ENCODE data around the gene TBL1XR1. TPM values are rescaled to one million over a fixed set of nuclear protein-coding genes. Genes with fewer than 3 reads are reported as not detected.
A peak's percentile ranks its signal among the peaks of the same experiment; 100 is the strongest.
"Not testable (repeated sequence)": the region's sequence is repeated elsewhere in the genome, so short reads cannot be mapped to it uniquely, and the experiment has no call there.

Gene TBL1XR1
- total RNA-seq, 1 donor from 2014 or later: 203 TPM

DNA sequence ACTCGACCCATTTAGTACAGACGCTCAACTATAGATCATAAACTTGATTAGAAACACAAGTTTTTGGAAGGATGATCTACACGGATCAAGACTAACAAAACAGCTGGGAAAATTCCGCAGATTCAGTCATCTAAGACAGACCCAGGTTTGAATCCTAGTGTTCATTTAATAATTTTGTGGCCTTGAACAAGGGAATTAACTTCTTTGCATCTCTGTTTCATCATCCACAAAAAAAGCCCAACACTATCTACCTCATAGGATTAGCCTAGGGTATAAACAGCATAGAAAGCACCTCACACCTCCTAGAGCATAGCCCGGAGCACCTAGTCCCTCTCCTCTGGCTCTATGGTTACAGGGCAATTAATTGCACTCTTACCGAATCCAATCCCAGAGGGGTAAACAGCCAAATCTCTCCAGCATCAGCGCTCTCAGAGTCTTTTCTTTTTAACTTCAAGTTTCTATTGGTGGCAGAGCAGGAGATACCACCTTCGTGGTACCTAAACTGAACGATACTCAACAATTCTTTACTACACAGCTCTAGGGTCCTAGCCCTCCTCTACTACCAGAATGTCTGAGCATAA is 3.5 kb downstream of the TBL1XR1 start:
- TF ChIP-seq, protein P1, sequence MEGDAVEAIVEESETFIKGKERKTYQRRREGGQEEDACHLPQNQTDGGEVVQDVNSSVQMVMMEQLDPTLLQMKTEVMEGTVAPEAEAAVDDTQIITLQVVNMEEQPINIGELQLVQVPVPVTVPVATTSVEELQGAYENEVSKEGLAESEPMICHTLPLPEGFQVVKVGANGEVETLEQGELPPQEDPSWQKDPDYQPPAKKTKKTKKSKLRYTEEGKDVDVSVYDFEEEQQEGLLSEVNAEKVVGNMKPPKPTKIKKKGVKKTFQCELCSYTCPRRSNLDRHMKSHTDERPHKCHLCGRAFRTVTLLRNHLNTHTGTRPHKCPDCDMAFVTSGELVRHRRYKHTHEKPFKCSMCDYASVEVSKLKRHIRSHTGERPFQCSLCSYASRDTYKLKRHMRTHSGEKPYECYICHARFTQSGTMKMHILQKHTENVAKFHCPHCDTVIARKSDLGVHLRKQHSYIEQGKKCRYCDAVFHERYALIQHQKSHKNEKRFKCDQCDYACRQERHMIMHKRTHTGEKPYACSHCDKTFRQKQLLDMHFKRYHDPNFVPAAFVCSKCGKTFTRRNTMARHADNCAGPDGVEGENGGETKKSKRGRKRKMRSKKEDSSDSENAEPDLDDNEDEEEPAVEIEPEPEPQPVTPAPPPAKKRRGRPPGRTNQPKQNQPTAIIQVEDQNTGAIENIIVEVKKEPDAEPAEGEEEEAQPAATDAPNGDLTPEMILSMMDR (IDR thresholded peaks at IDR 0.05; ENCODE audit: insufficient read depth, low read length, severe bottlenecking): no peak
- Histone ChIP-seq H3K36me3 (ENCODE audit: control insufficient read depth, insufficient read depth, low read length) (no peaks in the 10 kb centered on the region), H3K4me3 (ENCODE audit: low read depth, low read length) (no peak overlapping the region), H3K27me3 (ENCODE audit: control insufficient read depth, insufficient read depth, low read length) (no peaks in the 10 kb centered on the region)
- FAIRE-seq (no peak), DNase-seq (ENCODE audit: low read depth) (no peak)

DNA sequence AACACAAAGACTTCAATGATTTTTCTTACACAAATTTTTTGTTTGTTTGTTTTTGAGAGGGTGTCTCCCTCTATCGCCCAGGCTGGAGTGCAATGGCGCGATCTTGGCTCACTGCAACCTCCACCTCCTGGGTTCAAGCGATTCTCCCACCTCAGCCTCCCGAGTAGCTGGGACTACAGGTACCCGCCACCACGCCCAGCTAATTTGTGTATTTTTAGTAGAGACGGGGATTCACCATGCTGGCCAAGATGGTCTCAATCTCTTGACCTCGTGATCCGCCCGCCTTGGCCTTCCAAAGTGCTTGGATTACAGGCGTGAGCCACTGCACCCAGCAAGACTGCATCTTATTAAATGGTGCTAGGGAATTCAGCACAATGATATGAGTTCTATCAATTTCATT is 4.0 kb downstream of the TBL1XR1 start:
- H3K27me3 ChIP-seq (ENCODE audit: control insufficient read depth, insufficient read depth, low read length); H3K36me3 ChIP-seq (ENCODE audit: control insufficient read depth, insufficient read depth, low read length); FAIRE-seq; H3K4me3 ChIP-seq (ENCODE audit: low read depth, low read length); DNase-seq (ENCODE audit: low read depth): not testable (repeated sequence)

GRCh38 chr3:177190756-177191681 is 6.3 kb downstream of the TBL1XR1 start:
- H3K4me3 ChIP-seq (ENCODE audit: low read depth, low read length): no peak overlapping the region
- H3K27me3 ChIP-seq (ENCODE audit: control insufficient read depth, insufficient read depth, low read length): no peaks in the 10 kb centered on the region
- FAIRE-seq: no peak
- DNase-seq (ENCODE audit: low read depth): no peak
- H3K36me3 ChIP-seq (ENCODE audit: control insufficient read depth, insufficient read depth, low read length): no peaks in the 10 kb centered on the region
- TF ChIP-seq, protein P1 (IDR thresholded peaks at IDR 0.05; ENCODE audit: insufficient read depth, low read length, severe bottlenecking): no peak

GRCh38 chr3:177190184-177190583 is 7.1 kb downstream of the TBL1XR1 start:
- H3K36me3 ChIP-seq (ENCODE audit: control insufficient read depth, insufficient read depth, low read length); H3K4me3 ChIP-seq (ENCODE audit: low read depth, low read length); DNase-seq (ENCODE audit: low read depth); H3K27me3 ChIP-seq (ENCODE audit: control insufficient read depth, insufficient read depth, low read length); FAIRE-seq: not testable (repeated sequence)

GRCh38 chr3:177188325-177188724 is 9.0 kb downstream of the TBL1XR1 start:
- FAIRE-seq; H3K36me3 ChIP-seq (ENCODE audit: control insufficient read depth, insufficient read depth, low read length); DNase-seq (ENCODE audit: low read depth); H3K27me3 ChIP-seq (ENCODE audit: control insufficient read depth, insufficient read depth, low read length); H3K4me3 ChIP-seq (ENCODE audit: low read depth, low read length): not testable (repeated sequence)

DNA sequence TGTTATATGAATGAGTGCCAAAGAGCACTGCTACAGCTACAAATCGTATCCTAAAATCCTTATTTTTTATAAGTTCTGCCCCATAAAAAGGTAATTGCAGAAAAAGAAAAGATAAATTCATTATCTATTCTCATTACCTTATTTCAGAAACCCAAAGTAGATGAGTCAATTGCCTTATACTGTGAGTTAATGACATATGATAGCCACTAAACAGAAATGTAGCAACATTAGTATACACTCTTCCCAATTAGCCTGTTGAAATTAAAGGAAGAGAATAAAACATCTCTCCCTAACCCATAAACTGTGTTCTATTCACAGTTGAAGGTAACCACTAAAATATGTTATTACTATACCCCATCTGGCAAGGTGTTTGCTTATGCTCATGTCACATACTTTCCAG is 11.0 kb downstream of the TBL1XR1 start:
- TF ChIP-seq, protein P1 (IDR thresholded peaks at IDR 0.05; ENCODE audit: insufficient read depth, low read length, severe bottlenecking): no peak
- DNase-seq (ENCODE audit: low read depth) (no peak), FAIRE-seq (no peak)
- H3K36me3 ChIP-seq (ENCODE audit: control insufficient read depth, insufficient read depth, low read length): no peaks in the 10 kb centered on the region
- H3K4me3 ChIP-seq (ENCODE audit: low read depth, low read length): no peak overlapping the region
- H3K27me3 ChIP-seq (ENCODE audit: control insufficient read depth, insufficient read depth, low read length): no peaks in the 10 kb centered on the region

DNA sequence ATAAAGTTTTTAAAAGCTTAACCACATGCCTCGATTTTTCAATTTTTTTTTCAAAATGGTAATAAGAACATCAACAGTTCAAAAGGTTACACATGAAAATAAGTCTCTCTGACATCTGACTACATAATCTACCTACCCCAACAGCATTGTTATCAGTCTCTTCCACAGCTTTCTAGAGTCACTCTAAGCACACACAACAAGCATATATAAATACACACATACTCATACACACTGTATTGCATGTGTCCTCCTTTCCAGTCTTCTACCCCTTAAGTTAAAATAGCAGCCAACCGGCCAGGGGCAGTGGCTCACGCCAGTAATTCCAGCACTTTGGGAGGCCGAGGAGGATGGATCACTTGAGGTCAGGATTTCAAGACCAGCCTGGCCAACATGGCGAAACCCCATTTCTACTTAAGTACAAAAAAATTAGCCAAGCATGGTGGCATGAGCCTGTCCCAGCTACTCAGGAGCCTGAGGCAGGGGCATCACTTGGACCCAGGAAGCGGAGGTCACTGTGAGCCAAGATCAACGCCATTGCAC is 12.2 kb downstream of the TBL1XR1 start:
- TF ChIP-seq, protein P1 (IDR thresholded peaks at IDR 0.05; ENCODE audit: insufficient read depth, low read length, severe bottlenecking): no peak
- no peak for FAIRE-seq
- Histone ChIP-seq H3K27me3 (ENCODE audit: control insufficient read depth, insufficient read depth, low read length) (no peaks in the 10 kb centered on the region), H3K36me3 (ENCODE audit: control insufficient read depth, insufficient read depth, low read length) (no peaks in the 10 kb centered on the region), H3K4me3 (ENCODE audit: low read depth, low read length) (no peak overlapping the region)
- DNase-seq (ENCODE audit: low read depth): no peak

- not testable (repeated sequence) for FAIRE-seq; H3K27me3 ChIP-seq (ENCODE audit: control insufficient read depth, insufficient read depth, low read length); H3K4me3 ChIP-seq (ENCODE audit: low read depth, low read length); H3K36me3 ChIP-seq (ENCODE audit: control insufficient read depth, insufficient read depth, low read length)
- peak; percentile 69 for DNase-seq (ENCODE audit: low read depth)
Observed at GRCh38 chr3:177184602-177185001, 12.7 kb downstream of the TBL1XR1 start.

Measured in bronchial epithelial cell (primary cell).